ENCODE results near the gene CDC42BPG.

CDC42BPG gene

GRCh38 chr11:64801561-64802369 is 42.7 kb downstream of the CDC42BPG start:
- DNase-seq, result no peak

- no peak for DNase-seq
These were observed 43.3 kb downstream of the CDC42BPG start for GRCh38 chr11:64801158-64801464.

GRCh38 chr11:64800303-64801157 is 43.9 kb downstream of the CDC42BPG start:
- DNase-seq, result no peak

- DNase-seq, result no peak
These were observed 44.7 kb downstream of the CDC42BPG start for GRCh38 chr11:64799623-64800302.

DNA sequence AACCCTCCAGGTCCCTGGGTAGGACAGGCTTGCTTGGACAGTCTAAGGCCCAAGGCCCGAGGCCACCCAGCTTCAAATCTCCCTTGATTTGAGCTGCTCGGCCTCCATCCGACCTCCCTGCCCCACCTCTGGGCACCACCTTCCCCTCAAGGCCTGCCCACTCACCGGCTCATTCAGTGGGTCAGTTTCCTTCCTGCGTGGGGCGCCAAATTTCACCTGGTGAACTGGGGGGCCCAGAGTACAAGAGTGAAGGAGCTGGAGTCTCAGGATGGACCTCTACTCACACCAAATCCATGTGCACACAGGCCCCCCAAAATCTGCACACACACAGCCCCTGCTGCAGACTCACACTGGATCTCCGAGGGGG is 45.2 kb downstream of the CDC42BPG start:
- no peak for DNase-seq

DNA sequence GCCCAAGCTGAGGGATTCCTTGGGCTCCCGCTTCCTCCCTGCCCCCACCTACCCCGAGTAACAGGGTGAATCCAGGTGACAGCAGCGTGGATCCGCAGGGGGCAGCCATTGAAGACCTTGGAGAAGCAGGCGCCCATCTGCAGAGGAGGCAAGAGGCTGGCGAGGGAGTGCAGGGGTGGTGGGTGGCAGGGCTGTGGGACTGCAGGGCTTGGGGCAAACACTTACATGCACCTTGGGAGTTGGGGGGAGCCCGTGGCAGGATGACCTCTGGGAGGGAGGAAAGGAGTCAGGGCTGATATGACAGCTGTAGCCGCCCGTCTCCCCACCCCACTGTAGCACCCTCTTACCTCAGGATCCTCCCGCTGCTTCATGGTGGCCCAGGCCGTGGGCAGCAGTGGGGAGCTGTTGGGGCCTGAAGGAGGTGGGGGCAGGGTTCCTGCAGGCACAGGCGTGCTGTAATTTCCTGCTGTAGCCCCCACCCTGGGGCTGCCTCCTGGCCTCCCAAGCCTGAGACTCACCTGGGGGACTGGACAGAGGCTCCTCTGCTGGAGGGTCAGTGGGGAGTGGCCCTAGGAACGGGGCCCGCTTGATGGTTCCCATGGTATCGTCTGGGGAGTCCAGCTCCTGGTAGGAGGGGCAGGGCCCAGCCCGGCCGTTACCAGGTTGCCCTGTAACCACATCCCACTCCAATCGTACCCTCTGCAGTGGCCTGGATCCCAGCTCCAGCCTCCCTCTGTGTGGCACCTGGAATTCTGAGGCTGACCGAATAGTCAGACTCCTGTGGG is 47.5 kb downstream of the CDC42BPG start:
- DNase-seq, result no peak

- no peak for DNase-seq
These were observed 48.3 kb downstream of the CDC42BPG start for GRCh38 chr11:64796047-64796756.

DNA sequence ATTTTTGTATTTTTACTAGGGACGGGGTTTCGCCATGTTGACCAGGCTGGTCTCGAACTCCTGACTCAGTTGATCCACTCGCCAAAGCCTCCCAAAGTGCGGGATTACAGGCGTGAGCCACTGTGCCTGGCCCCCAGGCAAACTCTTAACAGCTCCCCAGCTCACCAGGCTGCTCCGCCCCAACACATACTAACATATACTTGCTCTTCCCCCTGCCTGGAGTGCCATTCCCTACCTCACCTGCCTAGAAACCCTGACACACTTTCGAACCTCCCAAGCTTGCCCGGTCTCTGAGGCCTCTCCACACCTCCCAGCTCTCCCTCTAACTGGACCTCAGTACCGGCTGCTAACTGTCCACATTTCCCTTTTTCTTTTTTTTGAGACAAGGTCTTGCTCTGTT is 49.9 kb downstream of the CDC42BPG start:
- no peak for DNase-seq

GRCh38 chr11:64793271-64794160 is 50.9 kb downstream of the CDC42BPG start:
- DNase-seq, result no peak

DNA sequence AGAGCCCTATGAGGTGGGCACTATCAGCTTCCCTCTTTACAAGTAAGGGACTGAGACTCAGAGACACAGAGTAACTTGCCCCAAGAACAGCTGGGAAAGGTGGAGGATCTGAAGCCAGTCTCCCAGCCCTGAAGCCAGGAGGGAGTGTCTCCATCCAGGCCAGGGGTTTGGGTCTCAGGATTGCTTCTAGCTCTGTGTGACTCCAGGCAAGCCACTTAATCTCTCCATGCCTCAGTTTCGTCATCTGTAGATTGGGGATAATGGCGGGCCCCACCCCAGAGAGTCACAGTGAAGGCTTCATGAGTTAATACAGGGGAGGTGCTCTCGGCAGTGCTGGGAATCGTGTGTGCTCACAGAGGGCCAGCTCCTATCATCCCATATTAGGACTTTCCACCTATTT is 52.0 kb downstream of the CDC42BPG start:
- no peak for DNase-seq

DNA sequence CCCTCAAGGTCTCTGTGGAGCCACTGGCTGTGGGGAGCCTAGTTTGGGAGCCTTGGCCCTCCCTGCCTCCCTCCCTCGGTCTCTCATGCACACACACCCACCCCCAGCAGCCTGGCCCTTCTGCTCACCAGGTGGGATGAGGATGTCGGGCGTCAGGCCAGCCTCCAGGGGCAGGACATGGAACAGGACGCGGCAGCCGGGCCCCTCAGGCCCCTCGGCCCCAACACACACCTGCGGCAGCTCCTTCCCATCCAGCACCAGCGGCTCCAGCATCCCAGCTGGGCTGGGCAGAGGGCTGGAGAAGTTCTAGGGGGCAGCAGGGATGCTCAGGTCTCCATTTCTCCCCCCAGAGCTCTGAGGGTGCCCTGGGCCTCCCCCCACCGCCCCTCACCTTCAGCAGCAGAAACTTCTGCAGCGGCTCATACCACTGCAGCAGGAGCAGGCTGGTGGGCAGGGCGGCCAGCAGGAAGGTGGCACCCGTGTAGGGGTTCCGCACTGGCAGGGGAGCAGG is 52.6 kb downstream of the CDC42BPG start:
- no peak for DNase-seq

DNA sequence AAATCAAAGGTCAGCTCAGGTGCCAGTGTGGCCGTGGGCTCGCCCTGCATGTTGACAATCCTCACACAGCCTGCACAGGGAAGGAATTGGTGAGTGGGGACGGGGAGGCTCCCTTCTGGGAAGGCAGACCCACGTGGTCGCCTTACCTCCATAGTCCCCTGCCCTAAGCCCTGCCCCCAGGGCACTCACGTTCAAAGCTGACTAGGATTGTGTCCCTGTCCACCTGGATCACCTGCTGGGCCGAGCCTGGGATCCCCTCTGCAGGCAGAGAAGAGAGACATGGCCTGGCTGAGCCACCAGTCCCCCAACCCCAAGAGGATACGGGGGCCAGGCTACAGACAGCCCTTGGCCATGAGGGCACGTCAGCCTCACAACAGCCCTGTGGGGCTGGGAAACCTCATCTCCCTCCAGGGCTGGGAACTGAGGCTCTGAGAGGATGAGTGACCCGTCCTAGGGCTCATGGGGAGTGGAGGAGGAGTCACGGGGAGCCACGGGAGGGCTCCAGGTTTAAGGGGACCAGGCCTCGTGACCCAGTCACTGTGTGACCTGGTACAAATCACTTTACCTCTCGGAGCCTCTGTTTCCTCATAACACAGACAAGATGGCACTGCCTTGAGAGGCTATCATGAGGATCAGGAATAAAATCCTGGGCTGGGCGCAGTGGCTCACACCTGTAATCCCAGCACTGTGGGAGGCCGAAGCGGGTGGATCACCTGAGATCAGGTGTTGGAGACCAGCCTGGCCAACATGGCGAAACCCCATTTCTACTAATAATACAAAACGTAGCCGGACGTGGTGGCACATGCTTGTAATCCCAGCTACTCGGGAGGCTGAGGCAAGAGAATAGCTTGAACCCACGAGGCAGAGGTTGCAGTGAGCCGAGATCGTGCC is 54.0 kb downstream of the CDC42BPG start:
- DNase-seq, result no peak

- DNase-seq, result no peak
These were observed 54.9 kb downstream of the CDC42BPG start for GRCh38 chr11:64789331-64790204.

- DNase-seq, result no peak
These were observed 55.9 kb downstream of the CDC42BPG start for GRCh38 chr11:64788321-64789215.

DNA sequence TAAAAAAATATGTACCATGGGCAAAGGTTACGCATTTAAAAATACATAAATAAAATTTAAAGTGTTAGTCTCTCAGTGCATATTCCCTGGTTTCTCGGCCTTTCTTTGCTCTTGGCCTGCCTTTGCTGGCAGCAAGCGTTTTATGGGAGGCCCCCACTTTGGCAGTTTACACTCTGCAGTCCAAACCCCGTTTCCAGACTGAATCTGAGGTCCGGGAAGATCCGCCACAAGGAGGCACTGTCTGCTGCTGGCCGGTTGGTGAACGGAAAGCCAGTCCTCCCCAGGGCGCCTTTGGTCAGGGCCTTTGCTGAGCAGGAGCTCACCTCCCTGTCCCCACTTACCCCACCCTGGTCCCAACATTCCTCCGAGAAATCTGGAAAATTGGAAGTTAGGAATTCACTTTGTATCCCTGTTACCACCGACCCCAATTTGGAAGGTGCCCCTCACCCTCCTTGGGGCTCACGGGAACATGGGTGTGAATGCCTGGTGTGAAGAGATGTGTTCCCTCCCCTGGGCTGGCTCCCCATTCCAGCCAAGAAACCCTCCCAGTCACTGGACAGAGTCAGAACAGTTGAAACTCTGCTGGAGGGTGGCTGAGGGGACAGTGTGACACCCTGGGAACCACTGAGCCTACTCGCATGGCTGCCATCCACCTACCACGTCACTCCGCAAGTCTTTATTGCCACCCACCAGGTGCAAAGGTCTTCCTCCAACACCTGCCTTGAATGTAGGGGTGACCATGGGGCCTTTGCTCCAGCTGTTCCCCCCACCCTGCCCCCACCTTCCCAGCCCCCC is 56.7 kb downstream of the CDC42BPG start:
- peak; percentile 77 for DNase-seq

- no peak for DNase-seq
These were observed 58.1 kb downstream of the CDC42BPG start for GRCh38 chr11:64786308-64786707.
